HT1080 (cell line): Measurements from ENCODE around the gene PLEKHJ1. TPM values are rescaled to one million over a fixed set of nuclear protein-coding genes. Genes with fewer than 3 reads are reported as not detected.
"Not testable (repeated sequence)": the region's sequence is repeated elsewhere in the genome, so short reads cannot be mapped to it uniquely, and the experiment has no call there.

ENCODE experiments used
- DNase-seq: peaks from one replicate; pipeline ENCODE4 v3.0.0-alpha.2; 2015; ENCODE audit warnings: low read depth
- polyA plus RNA-seq, 2 experiments: library from polyadenylated mRNA; depleted of rRNA; stranded (reverse); fragments of >200 nt; gene quantifications; 2 replicates each; pipeline ENCODE4 v1.2.3, GENCODE V29; 2015
- total RNA-seq: library from RNA; depleted of rRNA; stranded (reverse); fragments of >200 nt; shearing (Covaris generic); gene quantifications from 2 replicates; pipeline ENCODE4 v1.2.3, GENCODE V29; 2014; rRNA removed

The PLEKHJ1 gene, protein sequence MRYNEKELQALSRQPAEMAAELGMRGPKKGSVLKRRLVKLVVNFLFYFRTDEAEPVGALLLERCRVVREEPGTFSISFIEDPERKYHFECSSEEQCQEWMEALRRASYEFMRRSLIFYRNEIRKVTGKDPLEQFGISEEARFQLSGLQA
- 146 and 152 TPM in 2 replicates for total RNA-seq
- polyA plus RNA-seq (2015; cell fraction: cytosol; rRNA removed) = 66.0 and 90.1 TPM in 2 replicates
- polyA plus RNA-seq (2015; cell fraction: nucleus; rRNA removed) = 79.1 and 88.2 TPM in 2 replicates

DNA sequence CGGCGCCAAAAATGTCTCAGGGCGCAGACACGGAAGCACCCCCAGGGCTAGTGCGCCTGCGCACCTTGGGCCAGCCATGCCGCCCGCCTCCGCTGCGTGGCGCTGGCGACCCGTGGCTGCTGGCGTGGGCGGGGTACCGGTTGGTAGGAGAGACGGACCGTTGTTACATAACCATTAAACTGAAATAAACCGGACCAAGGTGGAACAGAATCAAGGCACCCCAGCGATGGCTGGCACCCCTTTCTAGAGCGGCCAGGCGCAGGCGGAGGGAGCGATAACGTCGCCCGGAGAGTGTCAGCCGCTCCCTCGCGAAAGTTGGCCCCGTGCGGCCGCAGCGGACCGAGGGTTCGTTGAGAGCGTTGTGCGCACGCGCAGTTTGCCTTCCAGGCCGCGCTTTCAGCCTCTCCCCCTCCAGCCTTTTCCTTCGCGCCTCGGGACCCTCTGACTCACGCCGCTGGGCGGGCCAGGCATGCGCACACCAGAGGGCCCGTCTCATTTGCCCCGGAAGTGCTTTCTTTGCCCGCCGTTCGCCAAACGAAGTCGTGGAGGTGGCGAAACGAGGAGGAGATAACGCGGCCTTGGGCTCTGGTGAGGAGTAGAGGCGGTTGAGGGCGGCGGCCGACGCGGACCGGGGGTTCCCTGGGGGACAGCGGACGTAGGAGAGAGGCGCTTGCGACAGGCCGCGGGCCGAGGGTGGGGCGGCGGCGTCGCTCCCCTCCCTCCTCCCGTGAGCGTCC lies at the start of gene PLEKHJ1, which contains the start of gene SF3A2:
Gene PLEKHJ1, minus strand, starts transcription at position 16 of the 737 bp plus-strand sequence. CDS start 81 bp downstream, outside the sequence.
Gene SF3A2, plus strand, starts transcription at position 511 of the 737 bp plus-strand sequence. CDS start 6,595 bp downstream, outside the sequence.
- DNase-seq = peak; percentile 96

DNA sequence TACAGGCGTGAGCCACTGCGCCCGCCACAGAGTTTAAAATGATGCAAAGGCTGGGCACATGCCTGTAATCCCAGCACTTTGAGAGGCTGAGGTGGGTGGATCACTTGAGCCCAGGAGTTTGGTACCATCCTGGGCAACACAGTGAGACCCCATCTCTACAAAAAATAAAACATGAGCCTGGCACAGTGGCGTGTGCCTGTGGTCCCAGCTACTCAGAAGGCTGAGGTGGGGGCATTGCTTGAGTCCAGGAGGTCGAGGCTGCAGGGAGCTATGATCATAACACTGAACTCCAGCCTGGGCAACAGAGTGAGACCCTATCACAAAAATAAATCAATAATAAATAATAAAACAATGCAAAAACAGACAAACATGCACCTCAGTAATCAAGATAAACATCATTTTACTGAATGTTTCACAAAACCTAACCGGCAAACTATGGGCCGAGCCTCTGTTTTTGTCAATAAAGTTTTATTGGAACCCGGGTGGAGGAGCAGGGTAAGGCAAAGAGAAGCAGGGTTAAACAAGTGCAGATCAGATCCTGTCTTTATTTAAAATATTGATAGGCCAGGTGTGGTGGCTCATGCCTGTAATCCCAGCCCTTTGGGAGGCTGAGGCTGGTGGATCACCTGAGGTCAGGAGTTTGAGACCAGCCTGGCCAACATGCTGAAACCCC lies 47.8 kb upstream of the PLEKHJ1 start:
- no peak for DNase-seq

DNA sequence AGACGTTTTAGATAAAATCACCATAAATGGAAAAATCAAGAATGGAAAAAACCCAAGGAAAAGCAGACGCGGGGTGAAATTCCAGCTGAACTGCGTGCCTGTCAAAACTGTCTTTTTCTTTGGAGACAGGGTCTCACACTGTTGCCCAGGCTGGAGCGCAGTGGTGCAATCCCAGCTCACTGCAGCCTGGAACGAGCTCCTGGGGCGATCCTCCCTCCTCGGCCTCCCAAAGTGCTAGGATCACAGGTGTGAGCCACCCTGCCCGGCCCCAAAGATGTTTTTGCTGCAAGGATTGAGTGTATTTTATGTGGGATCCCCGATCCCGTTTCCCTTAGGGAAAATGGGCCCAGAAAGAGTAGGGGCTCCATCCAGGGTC lies 46.7 kb upstream of the PLEKHJ1 start:
- DNase-seq = no peak

DNA sequence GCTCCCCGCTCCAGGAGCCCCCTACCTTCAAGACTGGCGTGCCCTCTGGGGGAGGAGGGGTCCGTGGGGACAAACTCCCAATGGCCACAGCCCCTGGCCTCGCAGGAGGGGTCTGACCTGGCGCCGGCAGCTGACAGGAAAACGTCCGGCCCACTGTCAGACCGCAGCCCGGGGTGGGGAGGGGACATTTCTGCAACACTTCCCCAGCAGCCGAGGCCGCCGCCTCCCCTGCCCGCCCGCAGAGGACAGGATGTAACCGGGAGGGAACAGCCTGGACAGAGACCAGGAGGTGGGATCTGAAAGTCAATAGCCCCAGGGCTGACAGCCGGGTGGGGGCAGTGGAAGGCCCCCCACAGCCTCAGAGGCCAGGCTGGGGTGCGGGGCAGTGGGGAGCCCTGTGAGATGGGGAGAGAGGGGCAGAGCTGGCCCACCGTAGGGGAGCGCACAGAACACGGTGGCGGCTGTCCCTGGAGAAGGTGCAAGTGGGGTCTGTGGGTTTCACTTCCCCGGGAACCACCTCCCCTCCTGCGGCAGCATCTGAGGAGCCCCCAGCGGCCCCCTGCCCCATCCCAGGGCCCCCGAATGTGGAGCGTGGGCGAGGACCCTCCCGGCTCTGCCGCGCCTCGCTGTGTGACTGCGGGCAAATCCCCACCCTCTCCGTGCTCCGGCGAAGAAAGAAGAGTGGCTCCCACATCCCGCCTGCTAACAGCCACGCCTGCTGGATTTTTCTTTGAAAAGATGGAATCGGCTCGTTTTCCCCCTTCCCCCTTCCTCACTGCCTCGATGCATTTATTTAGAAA lies 46.1 kb upstream of the PLEKHJ1 start, which contains the start of gene PEAK3:
Gene PEAK3, minus strand, starts transcription at position 114 of the 800 bp plus-strand sequence. CDS start 1,244 bp downstream, outside the sequence.
- DNase-seq = peak; percentile 63

DNA sequence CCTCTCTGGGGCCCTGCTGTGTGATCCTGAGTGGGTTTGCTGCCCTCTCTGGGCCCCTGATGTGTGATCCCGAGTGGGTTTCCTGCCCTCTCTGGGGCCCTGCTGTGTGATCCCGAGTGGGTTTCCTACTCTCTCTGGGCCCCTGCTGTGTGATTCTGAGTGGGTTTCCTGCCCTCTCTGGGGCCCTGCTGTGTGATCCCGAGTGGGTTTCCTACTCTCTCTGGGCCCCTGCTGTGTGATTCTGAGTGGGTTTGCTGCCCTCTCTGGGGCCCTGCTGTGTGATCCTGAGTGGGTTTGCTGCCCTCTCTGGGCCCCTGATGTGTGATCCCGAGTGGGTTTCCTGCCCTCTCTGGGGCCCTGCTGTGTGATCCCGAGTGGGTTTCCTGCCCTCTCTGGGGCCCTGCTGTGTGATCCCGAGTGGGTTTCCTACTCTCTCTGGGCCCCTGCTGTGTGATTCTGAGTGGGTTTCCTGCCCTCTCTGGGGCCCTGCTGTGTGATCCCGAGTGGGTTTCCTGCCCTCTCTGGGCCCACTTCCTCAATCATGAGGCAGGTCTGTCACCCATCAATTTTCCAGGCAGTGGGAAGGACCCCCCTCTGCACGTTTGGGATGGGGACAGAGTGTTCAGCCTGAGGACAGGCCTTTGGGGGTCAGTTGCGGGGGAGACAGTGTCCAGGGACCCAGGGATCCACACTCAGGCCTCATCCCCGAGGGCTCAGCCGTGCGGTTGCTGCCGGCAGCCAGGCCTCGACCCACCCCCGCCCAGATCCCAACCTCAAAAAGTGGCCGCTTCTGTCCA lies 45.3 kb upstream of the PLEKHJ1 start:
- DNase-seq = not testable (repeated sequence)

DNA sequence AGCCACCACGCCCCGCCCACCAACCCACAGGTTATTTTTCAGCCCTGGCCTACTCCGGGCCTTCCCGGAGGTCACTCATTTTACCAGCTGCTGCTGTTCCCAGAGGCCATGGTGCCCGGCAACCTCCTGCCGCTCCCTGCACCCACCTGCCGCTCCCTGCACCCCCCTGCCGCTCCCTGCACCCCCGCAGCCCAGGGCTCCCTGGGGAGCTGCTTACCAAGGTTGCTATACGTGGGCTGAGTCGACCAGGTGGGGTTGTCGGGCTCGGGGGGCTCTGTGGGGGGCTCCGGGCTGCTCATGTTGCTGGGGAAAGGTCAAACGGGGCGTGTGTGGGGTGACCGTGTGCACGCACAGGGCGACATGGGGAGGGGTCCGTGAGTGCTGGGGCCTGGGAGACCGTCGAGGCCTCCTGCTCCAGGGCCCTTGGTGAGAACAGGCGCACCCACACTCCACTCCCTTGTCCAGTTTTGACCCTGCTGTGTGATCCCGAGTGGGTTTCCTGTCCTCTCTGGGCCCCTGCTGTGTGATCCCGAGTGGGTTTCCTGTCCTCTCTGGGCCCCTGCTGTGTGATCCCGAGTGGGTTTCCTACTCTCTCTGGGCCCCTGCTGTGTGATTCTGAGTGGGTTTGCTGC lies 44.6 kb upstream of the PLEKHJ1 start:
- no peak for DNase-seq

DNA sequence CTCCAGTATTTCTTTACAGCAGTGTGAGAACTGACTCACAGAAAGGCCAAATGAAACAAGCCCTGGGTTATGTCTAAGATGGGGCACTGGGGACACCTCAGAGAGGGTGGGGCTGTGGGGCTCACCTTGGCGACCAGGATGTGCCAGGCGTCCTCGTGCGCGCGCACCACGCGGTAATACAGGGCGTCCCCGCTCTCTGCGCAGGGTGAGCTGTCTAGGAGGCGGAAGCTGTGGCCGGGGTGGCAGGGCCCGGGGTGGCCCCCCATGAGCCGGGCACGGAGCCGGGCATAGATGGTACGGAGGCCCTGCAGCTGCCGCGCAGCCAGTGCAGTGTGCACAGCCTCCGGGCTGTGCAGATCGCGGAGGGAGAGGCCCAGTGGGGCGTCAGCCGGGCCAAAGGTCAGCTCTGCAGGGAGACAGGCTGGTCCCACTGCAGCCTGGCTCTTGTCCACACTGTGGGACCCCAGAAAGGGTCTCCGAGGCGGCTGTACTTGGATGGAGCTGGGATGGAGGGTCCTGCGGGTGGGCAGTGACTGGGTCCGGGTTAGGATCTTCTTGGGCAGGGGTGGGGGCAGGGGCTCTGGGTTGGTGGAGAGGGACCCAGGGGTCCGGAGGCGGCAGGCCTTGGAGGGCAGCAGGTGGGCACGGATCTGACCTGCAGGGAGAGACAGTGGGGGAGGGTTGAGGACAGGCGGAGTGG lies 42.5 kb upstream of the PLEKHJ1 start:
- DNase-seq = no peak

DNA sequence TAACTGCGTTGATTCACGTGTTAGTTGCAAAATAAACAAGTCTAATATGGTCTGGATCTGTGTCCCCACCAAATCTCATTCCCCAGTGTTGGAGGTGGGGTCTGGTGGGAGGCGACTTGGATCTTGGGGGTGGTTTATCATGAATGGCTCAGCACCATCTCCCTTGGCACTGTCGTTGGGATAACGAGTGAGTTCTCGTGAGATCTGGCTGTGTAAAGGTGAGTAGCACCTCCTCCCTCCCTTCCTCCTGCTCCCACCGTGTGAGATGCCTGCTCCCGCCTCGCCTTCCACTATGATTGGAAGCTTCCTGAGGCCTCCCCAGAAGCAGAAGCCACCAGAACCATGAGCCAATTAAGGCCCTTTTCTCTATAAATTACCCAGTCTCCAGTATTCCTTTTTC lies 41.0 kb upstream of the PLEKHJ1 start:
- no peak for DNase-seq

DNA sequence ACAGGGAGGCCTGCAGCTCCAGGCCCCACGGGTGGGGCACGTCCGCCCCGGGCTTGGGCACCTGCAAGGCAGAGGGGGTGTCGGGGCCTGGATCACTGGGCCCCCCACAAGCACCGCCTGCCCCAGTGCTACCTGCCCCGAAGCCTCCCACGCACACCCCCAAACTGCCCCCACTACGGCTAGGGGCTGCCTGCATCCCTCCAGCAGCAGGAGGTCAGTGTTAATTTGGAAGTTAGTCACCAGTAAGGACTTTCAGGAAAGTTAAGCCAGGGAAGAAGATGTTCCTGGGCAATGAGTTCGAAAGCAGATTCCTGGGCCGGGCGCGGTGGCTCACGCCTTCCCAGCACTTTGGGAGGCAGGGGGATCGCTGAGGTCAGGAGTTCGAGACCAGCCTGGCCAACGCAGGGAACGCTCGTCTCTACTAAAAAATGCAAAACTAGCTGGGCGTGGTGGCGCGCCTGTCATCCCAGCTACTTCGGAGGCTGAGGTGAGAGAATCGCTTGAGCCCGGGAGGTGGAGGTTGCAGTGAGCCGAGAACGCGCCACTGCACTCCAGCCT lies 40.4 kb upstream of the PLEKHJ1 start:
- no peak for DNase-seq

DNA sequence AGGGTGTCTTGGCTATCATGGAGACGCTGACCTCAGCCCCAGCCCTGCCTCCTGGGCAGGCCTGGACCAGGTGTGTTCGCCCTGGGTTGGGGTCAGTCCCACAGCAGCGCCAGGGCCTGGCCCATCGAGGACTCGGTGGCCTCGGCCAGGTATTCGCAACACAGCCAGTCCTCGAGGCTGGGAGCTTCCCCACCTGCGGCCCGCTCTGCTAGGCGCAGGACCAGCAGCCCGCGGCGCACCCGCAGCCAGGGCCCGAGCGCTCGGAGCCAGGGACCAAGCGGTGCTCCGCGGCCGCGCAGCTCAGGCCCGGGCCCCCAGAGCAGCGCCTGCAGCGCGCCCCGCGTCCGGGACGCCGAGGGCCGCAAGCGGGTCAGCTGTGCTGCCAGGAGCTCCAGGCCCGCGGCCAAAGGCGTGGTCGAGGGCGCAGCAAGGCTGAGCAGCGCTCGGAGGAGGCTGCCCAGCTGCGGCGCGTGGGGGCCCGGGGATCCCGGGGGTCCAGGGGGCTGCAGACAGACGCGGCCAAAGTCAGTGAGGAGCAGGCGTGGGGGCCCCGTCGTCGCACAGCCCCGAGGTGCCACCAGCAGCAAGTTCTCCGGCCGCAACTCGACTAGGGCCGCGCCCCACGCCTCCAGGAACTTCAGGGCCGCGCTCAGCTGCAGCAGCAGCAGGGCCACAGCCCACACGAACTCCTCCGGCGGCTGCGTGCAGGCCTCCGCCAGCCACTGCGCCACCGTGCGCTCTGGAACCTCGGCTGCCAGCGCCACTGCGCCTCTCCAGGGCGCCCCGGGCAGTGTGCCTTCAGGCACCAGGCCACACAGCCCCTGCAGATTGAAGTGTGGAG lies 39.7 kb upstream of the PLEKHJ1 start:
- no peak for DNase-seq

DNA sequence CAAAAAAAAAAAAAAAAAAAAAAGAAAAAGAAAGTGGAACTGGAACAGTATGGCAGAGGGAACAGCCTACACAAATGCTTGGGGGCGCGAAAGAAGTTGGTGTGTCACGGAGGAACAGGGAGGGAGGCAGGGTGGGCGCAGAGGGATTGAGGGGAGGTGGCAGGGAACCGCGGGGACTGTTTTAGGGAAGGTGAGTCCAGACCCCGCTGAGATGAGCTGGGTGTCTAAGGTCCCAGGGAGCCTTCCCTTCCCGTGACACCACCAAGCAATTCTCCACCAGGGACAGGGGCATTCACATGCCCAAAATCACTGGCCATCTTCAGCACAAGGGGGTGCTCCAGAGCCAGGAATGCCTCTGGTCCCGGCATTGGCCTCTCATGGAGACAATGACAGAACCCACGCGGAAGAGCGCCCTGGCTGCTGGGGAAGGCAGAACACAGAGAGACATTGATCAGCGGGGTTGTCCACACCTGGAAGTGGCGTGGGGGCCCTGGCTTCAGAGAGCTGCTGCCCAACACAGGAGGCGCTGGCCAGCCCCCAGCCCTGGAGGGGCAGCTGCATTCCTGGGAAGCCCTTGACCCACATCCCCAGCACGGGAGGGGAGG lies 38.9 kb upstream of the PLEKHJ1 start:
- DNase-seq = peak; percentile 67

DNA sequence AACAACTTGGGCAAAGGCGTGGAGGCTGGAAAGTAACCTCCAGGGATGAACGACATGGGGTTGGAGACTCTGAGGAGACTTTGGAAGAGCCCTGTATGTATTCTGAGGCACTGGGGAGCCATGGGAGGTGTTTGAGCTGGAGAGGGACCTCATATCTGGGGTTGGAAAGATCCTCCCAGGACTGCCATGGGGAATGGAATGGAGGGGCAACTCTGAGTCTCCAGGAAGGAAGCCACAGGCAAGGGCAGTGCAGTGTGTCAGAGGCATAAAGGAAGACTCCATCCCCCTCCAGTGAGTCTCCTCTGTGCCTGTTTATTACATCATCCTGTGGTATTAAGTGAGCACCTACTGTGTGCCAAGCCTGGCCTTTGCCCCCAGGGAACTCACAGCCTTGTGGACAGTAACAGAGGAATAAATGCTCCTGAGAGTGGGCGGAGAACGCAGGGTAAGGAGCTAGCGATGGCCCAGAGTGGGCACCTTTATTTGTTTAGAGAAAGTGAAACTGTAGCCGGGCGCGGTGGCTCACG lies 38.1 kb upstream of the PLEKHJ1 start:
- DNase-seq = no peak

DNA sequence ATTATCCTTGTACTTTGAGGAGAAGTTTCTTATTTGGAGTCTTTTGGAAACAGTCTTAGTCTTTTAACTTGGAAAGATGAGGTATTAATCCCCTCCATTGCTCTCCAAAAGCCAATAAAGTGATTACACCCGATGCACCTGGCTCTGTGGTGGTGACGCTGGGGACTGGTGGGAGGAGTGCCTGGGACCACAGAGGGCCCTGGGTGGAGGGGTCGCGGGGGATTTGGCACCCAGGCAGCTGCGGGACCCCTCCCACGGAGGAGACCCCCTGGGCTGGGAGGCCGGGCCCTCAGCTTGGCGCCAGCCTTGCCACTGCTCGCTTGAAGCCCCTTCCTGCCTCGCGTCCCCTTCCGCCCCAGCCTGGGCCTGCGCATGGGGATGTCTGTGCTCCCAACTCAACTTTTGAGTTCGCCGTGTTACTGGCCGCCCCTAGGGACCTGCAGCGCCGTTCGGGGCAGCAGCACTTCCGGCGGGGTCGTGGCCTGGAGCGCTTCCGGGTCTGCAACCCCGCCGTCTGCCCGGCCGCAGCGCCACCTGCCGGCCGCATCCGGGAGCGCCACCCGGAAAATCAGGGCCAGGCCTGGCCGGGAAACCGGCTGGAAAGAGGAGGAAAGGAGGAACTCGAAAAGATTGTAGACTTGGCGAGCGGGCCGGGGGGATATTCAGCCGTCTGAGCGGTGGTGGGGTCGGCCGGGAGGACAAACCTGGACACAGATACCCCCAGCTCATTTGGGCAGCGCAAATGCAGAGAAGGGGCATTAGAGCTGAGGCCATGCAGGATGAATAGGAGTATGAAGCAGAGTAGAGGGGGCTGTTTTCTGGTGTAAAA lies 37.4 kb upstream of the PLEKHJ1 start:
- DNase-seq = peak; percentile 70

DNA sequence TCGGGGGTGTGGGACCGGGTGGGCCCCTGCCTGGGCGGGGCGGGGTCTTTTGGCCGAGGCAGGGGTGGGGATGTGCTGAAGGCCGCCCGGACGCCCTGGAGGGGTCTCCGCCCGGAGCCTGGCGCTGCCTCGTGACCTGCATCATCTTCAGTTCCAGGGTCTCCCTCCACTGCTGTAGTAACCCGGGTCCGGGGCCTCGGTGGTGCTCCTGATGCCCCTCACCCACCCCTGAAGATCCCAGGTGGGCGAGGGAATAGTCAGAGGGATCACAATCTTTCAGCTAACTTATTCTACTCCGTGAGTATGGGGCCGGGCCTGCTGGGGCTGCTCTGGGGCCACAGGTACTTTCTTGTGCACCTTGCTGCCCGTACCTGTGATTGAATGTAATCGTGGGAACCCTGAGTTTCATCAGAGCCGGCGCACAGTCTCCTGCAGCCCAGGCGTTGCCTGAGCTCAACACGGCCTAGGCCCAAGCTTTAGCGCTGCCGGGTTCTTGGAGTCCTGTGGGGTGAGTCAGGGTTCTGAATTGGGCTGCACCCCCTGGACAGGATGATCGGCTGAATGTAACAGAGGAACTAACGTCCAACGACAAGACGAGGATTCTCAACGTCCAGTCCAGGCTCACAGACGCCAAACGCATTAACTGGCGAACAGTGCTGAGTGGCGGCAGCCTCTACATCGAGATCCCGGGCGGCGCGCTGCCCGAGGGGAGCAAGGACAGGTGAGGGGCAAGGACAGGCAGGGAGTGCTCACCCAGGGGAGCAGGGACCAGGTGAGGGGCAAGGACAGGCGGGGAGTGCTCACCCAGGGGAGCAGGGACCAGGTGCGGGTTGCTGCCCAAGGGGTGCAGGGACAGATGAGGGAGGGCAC lies 35.3 kb upstream of the PLEKHJ1 start:
- peak; percentile 71 for DNase-seq
